MM.1S (cell line): ENCODE measurements around the gene ADRA2C.

Experiments
- DNase-seq: peaks from one replicate; pipeline ENCODE4 v3.0.0-alpha.2; 2015
- H2AFZ ChIP-seq: fragments of 300-600 bp; sonication (generic); 2 replicates; pipeline ENCODE4 v1.6.0; 2016; ENCODE audit warnings: antibody characterized with exemption, low read length
- H3F3A ChIP-seq: fragments of 300-600 bp; sonication (generic); 2 replicates; pipeline ENCODE4 v1.6.1; 2016; ENCODE audit warnings: mild to moderate bottlenecking, antibody characterized with exemption, low read length, moderate library complexity, mixed read lengths; ENCODE audit not compliant: insufficient read depth
- H3K27ac ChIP-seq: fragments of 300-600 bp; sonication (generic); 2 replicates; pipeline ENCODE4 v1.5.1; 2016; ENCODE audit warnings: mild to moderate bottlenecking, low read length
- H3K27me3 ChIP-seq: fragments of 300-600 bp; sonication (generic); replicated peaks from 2 replicates; pipeline ENCODE4 v1.6.0; 2016; ENCODE audit warnings: low read length; ENCODE audit not compliant: insufficient read depth
- H3K36me3 ChIP-seq: fragments of 300-600 bp; sonication (generic); replicated peaks from 2 replicates; pipeline ENCODE4 v1.6.1; 2016; ENCODE audit warnings: mild to moderate bottlenecking, low read length, mixed read lengths; ENCODE audit not compliant: insufficient read depth
- H3K4me1 ChIP-seq: fragments of 300-600 bp; sonication (generic); 2 replicates; pipeline ENCODE4 v1.6.1; 2016; ENCODE audit warnings: low read length, mixed read lengths
- H3K4me2 ChIP-seq: fragments of 300-600 bp; sonication (generic); 2 replicates; pipeline ENCODE4 v1.6.0; 2016; ENCODE audit warnings: low read depth, low read length
- H3K4me3 ChIP-seq: fragments of 300-600 bp; sonication (generic); 2 replicates; pipeline ENCODE4 v1.5.1; 2016; ENCODE audit warnings: low read length, mixed read lengths
- H3K79me2 ChIP-seq: fragments of 300-600 bp; sonication (generic); 2 replicates; pipeline ENCODE4 v1.6.1; 2016; ENCODE audit warnings: mixed run types, low read length, mixed read lengths
- H3K9ac ChIP-seq: fragments of 300-600 bp; sonication (generic); 2 replicates; pipeline ENCODE4 v1.6.1; 2016; ENCODE audit warnings: low read length, mixed read lengths
- H3K9me2 ChIP-seq: fragments of 300-600 bp; sonication (generic); replicated peaks from 2 replicates; pipeline ENCODE4 v1.6.1; 2016; ENCODE audit warnings: mild to moderate bottlenecking, low read length, mixed read lengths; ENCODE audit not compliant: insufficient read depth
- H3K9me3 ChIP-seq: fragments of 300-600 bp; sonication (generic); replicated peaks from 2 replicates; pipeline ENCODE4 v1.6.1; 2016; ENCODE audit warnings: mild to moderate bottlenecking, low read length, mixed read lengths; ENCODE audit not compliant: insufficient read depth
- H4K20me1 ChIP-seq: fragments of 300-600 bp; sonication (generic); 2 replicates; pipeline ENCODE4 v1.6.1; 2016; ENCODE audit warnings: mild to moderate bottlenecking, low read length, moderate library complexity, mixed read lengths; ENCODE audit not compliant: insufficient read depth
- EZH2 ChIP-seq: fragments of 300-600 bp; sonication (generic); optimal IDR thresholded peaks from 2 replicates; pipeline ENCODE3; 2017; ENCODE audit warnings: low read depth, mild to moderate bottlenecking, antibody characterized with exemption, low read length, mixed read lengths
- EZH2phosphoT487 ChIP-seq: fragments of 300-600 bp; sonication (generic); IDR thresholded peaks from 2 replicates; pipeline ENCODE4 v1.6.1; 2018; ENCODE audit warnings: antibody characterized with exemption, low read length
- TF ChIP-seq, protein P1 (sequence below): fragments of 300-600 bp; sonication (generic); IDR thresholded peaks from 2 replicates; pipeline ENCODE4 v1.5.1; 2016; ENCODE audit warnings: antibody characterized with exemption, low read length, mixed read lengths

ADRA2C gene

DNA sequence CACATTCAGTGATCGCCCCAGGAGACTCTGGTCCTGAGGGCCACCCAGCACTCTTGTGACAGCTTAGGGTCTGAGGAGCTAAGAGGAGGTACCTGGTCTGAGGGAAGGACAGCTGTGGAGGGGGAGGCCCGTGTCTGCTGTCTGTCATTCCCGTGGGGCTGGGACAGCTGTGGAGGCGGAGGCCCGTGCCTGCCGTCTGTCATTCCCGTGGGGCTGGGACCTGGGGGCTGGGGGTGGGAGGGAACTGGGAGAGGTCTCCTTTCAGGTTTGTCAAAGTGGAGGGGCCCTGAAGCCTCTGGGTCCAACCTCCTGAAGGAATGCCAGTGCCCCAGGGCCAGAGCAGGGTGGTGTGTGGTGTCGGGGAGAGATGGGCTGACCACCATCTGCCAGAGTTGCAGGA lies 45.0 kb upstream of the ADRA2C start:
- Histone ChIP-seq H3K9me2 (no peaks in the 10 kb centered on the region), H3K4me2 (no peak overlapping the region), H3K27me3 (peaks cover 87% of the 10 kb centered on the region), H2AFZ (no peak overlapping the region), H3K36me3 (no peaks in the 10 kb centered on the region), H3F3A (no peaks in the 10 kb centered on the region), H4K20me1 (no peaks in the 10 kb centered on the region; the same call in 1 of the 2 replicates), H3K4me3 (no peak overlapping the region), H3K9ac (no peak overlapping the region), H3K4me1 (no peaks in the 10 kb centered on the region), H3K79me2 (no peaks in the 10 kb centered on the region), H3K27ac (no peak overlapping the region), H3K9me3 (no peaks in the 10 kb centered on the region)
- DNase-seq, result no peak
- no peak for TF ChIP-seq EZH2phosphoT487
- TF ChIP-seq EZH2, result no peak
- TF ChIP-seq, protein P1, sequence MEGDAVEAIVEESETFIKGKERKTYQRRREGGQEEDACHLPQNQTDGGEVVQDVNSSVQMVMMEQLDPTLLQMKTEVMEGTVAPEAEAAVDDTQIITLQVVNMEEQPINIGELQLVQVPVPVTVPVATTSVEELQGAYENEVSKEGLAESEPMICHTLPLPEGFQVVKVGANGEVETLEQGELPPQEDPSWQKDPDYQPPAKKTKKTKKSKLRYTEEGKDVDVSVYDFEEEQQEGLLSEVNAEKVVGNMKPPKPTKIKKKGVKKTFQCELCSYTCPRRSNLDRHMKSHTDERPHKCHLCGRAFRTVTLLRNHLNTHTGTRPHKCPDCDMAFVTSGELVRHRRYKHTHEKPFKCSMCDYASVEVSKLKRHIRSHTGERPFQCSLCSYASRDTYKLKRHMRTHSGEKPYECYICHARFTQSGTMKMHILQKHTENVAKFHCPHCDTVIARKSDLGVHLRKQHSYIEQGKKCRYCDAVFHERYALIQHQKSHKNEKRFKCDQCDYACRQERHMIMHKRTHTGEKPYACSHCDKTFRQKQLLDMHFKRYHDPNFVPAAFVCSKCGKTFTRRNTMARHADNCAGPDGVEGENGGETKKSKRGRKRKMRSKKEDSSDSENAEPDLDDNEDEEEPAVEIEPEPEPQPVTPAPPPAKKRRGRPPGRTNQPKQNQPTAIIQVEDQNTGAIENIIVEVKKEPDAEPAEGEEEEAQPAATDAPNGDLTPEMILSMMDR, result no peak

DNA sequence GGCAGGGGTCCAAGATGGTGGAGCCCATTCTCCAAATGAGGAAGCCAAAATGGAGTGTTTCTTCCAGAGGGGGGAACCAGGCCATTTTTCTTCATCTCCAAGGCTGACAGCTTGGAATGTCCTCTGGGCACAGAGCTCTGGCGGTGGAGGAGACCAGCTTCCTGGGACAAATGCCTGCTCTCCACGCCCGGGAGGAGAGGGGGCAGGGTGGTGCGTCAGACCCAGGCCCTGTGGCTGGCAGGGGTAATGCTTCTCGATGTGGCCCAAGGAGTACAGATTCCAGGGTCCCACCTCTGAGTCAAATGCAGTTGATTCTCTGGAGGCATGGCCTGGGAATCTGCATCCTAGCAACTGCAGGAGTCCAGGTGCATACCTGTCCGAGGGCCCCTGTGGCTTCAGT lies 44.6 kb upstream of the ADRA2C start:
- no peaks in the 10 kb centered on the region for H3K9me3 ChIP-seq
- TF ChIP-seq, protein P1, result no peak
- no peak for TF ChIP-seq EZH2
- no peak for TF ChIP-seq EZH2phosphoT487
- H3K4me3 ChIP-seq, result no peak overlapping the region
- no peaks in the 10 kb centered on the region for H3F3A ChIP-seq
- H3K4me2 ChIP-seq, result no peak overlapping the region
- no peaks in the 10 kb centered on the region for H3K36me3 ChIP-seq
- H3K9me2 ChIP-seq, result no peaks in the 10 kb centered on the region
- H3K27me3 ChIP-seq, result peaks cover 85% of the 10 kb centered on the region
- no peaks in the 10 kb centered on the region for H3K4me1 ChIP-seq
- no peaks in the 10 kb centered on the region; the same call in 1 of the 2 replicates for H4K20me1 ChIP-seq
- H3K27ac ChIP-seq, result no peak overlapping the region
- H2AFZ ChIP-seq, result no peak overlapping the region
- H3K79me2 ChIP-seq, result no peaks in the 10 kb centered on the region
- DNase-seq, result no peak
- H3K9ac ChIP-seq, result no peak overlapping the region

DNA sequence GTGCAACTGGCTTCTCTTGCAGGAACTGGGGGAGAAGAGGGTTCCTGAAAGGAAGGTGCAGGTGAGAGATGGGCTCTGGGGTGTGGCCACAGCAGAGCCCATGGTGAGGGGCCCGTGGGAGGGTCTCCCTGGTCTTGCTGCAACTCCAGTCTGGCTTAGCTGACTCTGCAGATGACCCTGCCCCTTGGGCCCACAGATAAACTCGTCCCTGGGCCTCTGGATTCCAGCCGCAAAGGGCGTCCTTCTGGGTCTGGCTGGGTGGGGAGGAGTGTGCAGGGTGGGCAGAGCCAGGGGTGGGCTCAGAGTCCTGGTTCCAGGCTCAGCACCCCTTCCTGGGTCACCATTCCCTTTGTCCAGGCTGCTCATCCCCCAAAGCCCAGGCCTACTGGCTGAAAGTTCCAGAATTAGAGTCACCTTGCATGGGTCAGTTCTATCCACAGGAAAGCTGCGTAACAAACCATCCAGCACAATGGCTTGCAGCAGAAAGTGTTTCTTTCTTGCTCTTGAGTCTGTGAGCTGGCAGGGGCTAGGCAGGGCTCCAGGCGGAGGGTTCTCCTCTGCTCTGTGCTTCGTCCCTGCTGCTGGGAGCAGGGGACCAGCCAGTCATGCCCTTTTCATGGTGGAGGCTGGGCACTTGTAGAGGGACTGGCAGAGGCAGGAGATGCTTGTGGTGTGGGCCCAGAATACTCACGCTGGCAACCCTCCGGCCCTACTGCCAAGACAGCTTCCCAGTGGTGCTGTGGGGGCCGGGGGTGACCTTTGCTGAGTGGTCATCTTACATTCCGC lies 43.5 kb upstream of the ADRA2C start:
- H3K9me2 ChIP-seq, result no peaks in the 10 kb centered on the region
- H3K4me2 ChIP-seq, result no peak overlapping the region
- H3K36me3 ChIP-seq, result no peaks in the 10 kb centered on the region
- H3K27ac ChIP-seq, result no peak overlapping the region
- H3K4me3 ChIP-seq, result no peak overlapping the region
- no peaks in the 10 kb centered on the region for H3F3A ChIP-seq
- TF ChIP-seq, protein P1, result no peak
- TF ChIP-seq EZH2phosphoT487 (no peak), EZH2 (no peak)
- no peak overlapping the region for H2AFZ ChIP-seq
- no peaks in the 10 kb centered on the region for H3K9me3 ChIP-seq
- peaks cover 85% of the 10 kb centered on the region for H3K27me3 ChIP-seq
- H3K4me1 ChIP-seq, result no peaks in the 10 kb centered on the region
- H3K9ac ChIP-seq, result no peak overlapping the region
- H3K79me2 ChIP-seq, result no peaks in the 10 kb centered on the region
- no peaks in the 10 kb centered on the region; the same call in 1 of the 2 replicates for H4K20me1 ChIP-seq
- DNase-seq, result no peak
